Measurements from ENCODE around the gene GRIA3. TPM values are rescaled to one million over a fixed set of nuclear protein-coding genes. Genes with fewer than 3 reads are reported as not detected.
"Not testable (repeated sequence)": the region's sequence is repeated elsewhere in the genome, so short reads cannot be mapped to it uniquely, and the experiment has no call there.

Gene GRIA3
- total RNA-seq, 1 experiment from 2014 or later: not detected

- DNase-seq (ENCODE audit: low read depth): no peak
- in situ Hi-C loops (cut with HindIII; ENCODE audit: low pct_unique_long_range_greater_than_20kb, low sequenced_read_pairs): no loop called here
Measured at GRCh38 chrX:123322536-123322935, 138.5 kb downstream of the GRIA3 start.

GRCh38 chrX:123324625-123325024, 140.5 kb downstream of the GRIA3 start:
- in situ Hi-C loops (cut with HindIII; ENCODE audit: low pct_unique_long_range_greater_than_20kb, low sequenced_read_pairs): no loop called here

GRCh38 chrX:123330229-123330942, 146.3 kb downstream of the GRIA3 start:
- in situ Hi-C loops (cut with HindIII; ENCODE audit: low pct_unique_long_range_greater_than_20kb, low sequenced_read_pairs): no loop called here
- no peak for DNase-seq (ENCODE audit: low read depth)

More at GRCh38 chrX:123324625-123325024, 140.5 kb downstream of the GRIA3 start:
- no peak for DNase-seq (ENCODE audit: low read depth)

DNA sequence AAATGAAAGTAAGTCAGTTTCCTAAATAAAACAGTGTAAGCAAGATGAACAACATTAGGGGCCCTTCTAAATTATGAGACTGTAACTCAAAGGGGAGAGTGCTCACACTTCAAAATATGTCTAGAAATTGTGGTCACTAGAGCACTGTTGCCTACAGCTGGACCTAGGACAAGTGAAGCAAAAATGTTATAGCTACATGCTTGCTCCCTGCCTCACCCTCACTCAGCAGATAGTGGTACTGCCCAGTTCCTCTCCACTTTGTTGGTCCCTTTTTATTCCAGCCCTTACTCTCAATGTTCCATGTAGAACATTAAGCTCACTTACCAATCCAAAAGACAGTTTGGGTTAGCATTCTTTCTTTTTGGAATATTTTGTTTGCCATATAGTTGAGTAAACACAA, 147.3 kb downstream of the GRIA3 start:
- in situ Hi-C loops (cut with HindIII; ENCODE audit: low pct_unique_long_range_greater_than_20kb, low sequenced_read_pairs): no loop called here
- DNase-seq (ENCODE audit: low read depth): no peak

- in situ Hi-C loops (cut with HindIII; ENCODE audit: low pct_unique_long_range_greater_than_20kb, low sequenced_read_pairs): no loop called here
- no peak for DNase-seq (ENCODE audit: low read depth)
Measured at GRCh38 chrX:123331859-123332258, 147.8 kb downstream of the GRIA3 start.

GRCh38 chrX:123336666-123337065, 152.6 kb downstream of the GRIA3 start:
- no peak for DNase-seq (ENCODE audit: low read depth)
- in situ Hi-C loops (cut with HindIII; ENCODE audit: low pct_unique_long_range_greater_than_20kb, low sequenced_read_pairs): no loop called here

- no peak for DNase-seq (ENCODE audit: low read depth)
- in situ Hi-C loops (cut with HindIII; ENCODE audit: low pct_unique_long_range_greater_than_20kb, low sequenced_read_pairs): no loop called here
Measured at GRCh38 chrX:123337886-123338639, 154.0 kb downstream of the GRIA3 start.

- in situ Hi-C loops (cut with HindIII; ENCODE audit: low pct_unique_long_range_greater_than_20kb, low sequenced_read_pairs): no loop called here
- no peak for DNase-seq (ENCODE audit: low read depth)
Measured at GRCh38 chrX:123339221-123339905, 155.3 kb downstream of the GRIA3 start.

DNA sequence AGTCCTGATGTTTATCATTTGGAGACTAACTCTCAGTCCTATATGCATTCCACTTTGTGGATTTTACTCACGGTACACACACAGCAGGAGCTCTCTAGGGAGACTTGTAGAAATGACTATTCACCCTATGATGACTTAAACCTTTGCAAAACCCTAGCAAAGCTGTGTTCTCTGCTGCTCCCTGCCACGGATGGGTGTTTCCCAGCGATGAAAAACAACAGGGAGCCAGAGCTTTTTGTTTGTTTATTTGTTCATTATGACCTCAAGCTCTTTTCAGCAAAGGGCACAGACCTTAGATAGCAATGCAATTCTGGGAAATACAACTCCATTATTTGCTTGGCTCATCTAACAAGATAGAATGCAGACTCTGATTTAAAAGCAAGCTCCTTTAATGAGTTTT, 156.6 kb downstream of the GRIA3 start:
- peak; percentile 42 for DNase-seq (ENCODE audit: low read depth)
- in situ Hi-C loops (cut with HindIII; ENCODE audit: low pct_unique_long_range_greater_than_20kb, low sequenced_read_pairs): no loop called here

GRCh38 chrX:123348468-123348867, 164.4 kb downstream of the GRIA3 start:
- in situ Hi-C loops (cut with HindIII; ENCODE audit: low pct_unique_long_range_greater_than_20kb, low sequenced_read_pairs): no loop called here

GRCh38 chrX:123350226-123350625, 166.1 kb downstream of the GRIA3 start:
- in situ Hi-C loops (cut with HindIII; ENCODE audit: low pct_unique_long_range_greater_than_20kb, low sequenced_read_pairs): no loop called here
- DNase-seq (ENCODE audit: low read depth): no peak

More at GRCh38 chrX:123348468-123348867, 164.4 kb downstream of the GRIA3 start:
- no peak for DNase-seq (ENCODE audit: low read depth)

DNA sequence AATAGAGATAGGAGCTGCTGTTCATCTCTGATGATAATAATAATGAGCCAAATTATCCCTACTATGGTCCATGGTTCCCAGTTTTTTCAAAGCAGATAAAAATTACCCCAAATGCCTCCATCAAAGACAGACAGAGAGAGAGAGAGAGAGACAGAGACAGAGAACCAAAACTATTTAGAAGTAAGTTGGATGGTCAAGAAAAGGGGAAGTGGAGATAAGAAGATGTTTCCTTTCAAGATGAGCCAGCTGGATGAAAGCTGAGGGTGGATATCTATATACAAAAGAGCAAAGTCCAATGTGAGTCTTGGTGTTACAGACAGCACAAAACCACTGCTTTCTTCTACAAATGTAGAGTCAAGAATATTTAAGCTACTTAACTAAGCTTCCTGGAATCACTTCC, 173.9 kb downstream of the GRIA3 start:
- DNase-seq (ENCODE audit: low read depth): no peak
- in situ Hi-C loops (cut with HindIII; ENCODE audit: low pct_unique_long_range_greater_than_20kb, low sequenced_read_pairs): no loop called here

- in situ Hi-C loops (cut with HindIII; ENCODE audit: low pct_unique_long_range_greater_than_20kb, low sequenced_read_pairs): no loop called here
- no peak for DNase-seq (ENCODE audit: low read depth)
Measured at GRCh38 chrX:123358457-123358856, 174.4 kb downstream of the GRIA3 start.

DNA sequence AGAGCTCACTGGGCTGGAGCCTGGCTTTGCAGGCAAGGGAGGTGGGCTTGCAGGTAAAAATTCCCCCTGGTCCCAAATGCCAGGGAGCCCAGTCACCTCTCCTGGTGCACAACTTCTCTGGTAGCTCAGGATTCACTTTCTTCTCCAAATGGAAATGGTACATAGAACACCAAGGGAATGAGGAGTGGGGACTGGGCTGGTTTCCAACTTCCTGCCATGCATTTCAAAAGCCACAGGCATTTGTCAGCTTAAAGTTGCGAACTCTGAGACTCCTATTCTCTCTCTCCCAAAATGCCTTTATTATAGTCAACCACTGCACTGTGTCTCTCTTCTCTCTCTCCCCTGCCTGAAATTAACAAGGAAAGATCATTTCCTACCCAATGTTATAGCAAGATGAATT, 177.3 kb downstream of the GRIA3 start:
- in situ Hi-C loops (cut with HindIII; ENCODE audit: low pct_unique_long_range_greater_than_20kb, low sequenced_read_pairs): no loop called here
- DNase-seq (ENCODE audit: low read depth): no peak

GRCh38 chrX:123386196-123386595, 202.1 kb downstream of the GRIA3 start:
- in situ Hi-C loops (cut with HindIII; ENCODE audit: low pct_unique_long_range_greater_than_20kb, low sequenced_read_pairs); DNase-seq (ENCODE audit: low read depth): not testable (repeated sequence)

GRCh38 chrX:123392921-123393320, 208.8 kb downstream of the GRIA3 start:
- DNase-seq (ENCODE audit: low read depth): no peak
- in situ Hi-C loops (cut with HindIII; ENCODE audit: low pct_unique_long_range_greater_than_20kb, low sequenced_read_pairs): no loop called here

DNA sequence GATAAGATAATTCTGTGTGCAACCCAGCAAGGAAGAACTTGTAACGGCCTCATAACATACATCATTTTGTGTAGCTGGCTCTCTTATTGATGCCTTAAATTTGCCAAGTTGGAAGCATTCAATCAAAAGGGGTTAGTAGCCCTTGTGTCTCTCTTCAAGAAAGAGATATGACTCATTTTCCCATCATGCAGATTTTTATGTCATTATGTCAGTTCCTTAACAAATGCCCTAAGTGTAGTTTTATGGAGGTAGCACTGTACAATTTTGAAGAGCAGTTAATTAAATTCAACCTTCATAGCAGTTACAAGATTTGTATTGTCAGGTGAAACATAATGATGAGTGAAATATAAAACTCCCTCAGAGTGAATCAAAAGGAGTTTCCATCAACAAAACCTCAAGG, 215.6 kb downstream of the GRIA3 start:
- DNase-seq (ENCODE audit: low read depth): no peak
- in situ Hi-C loops (cut with HindIII; ENCODE audit: low pct_unique_long_range_greater_than_20kb, low sequenced_read_pairs): no loop called here

DNA sequence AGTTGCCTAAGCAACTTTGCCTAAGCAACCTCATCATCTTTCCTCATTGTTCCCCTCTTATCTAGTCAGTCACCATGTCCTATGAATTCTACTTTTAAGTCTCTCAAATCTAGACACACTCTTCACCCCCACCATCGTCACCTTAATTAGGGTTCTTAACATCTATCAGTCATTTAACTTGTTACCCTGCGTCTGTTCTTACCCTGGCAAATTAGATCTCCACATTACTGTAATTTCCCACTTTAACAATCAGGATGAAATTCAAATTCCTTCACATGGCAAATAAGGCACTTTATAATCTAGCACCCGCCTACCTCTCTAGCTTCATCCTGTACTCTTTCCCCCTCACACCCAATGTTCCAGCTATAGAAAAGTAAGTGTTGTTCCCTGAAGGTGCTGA, 221.2 kb downstream of the GRIA3 start:
- in situ Hi-C loops (cut with HindIII; ENCODE audit: low pct_unique_long_range_greater_than_20kb, low sequenced_read_pairs): no loop called here
- DNase-seq (ENCODE audit: low read depth): no peak
